UCSD-AML1 (cell line): ENCODE measurements around the gene POLD1.
A peak's percentile ranks its signal among the peaks of the same experiment; 100 is the strongest.
"Not testable (repeated sequence)": the region's sequence is repeated elsewhere in the genome, so short reads cannot be mapped to it uniquely, and the experiment has no call there.

Experiments
- DNase-seq: peaks from one replicate; lab custom pipeline; 2025; ENCODE audit not compliant: unreplicated experiment; lab: John Stamatoyannopoulos, UW

POLD1 gene

GRCh38 chr19:50390295-50390694 lies 6.1 kb downstream of the POLD1 start:
- DNase-seq = not testable (repeated sequence)

GRCh38 chr19:50390952-50391351 lies 6.8 kb downstream of the POLD1 start:
- not testable (repeated sequence) for DNase-seq

- no peak for DNase-seq
Measured at GRCh38 chr19:50392759-50393158, 8.6 kb downstream of the POLD1 start.

GRCh38 chr19:50393589-50393988 lies 9.4 kb downstream of the POLD1 start:
- no peak for DNase-seq

GRCh38 chr19:50394017-50394416 lies 9.9 kb downstream of the POLD1 start:
- DNase-seq = no peak

- DNase-seq = no peak
Measured at GRCh38 chr19:50398675-50399367, 14.7 kb downstream of the POLD1 start.

GRCh38 chr19:50399368-50399745 lies 15.2 kb downstream of the POLD1 start:
- DNase-seq = no peak

GRCh38 chr19:50401605-50402450 lies 17.7 kb downstream of the POLD1 start:
- DNase-seq = no peak

GRCh38 chr19:50402544-50403301 lies 18.6 kb downstream of the POLD1 start:
- DNase-seq = no peak

GRCh38 chr19:50406156-50406820 lies 22.1 kb downstream of the POLD1 start:
- no peak for DNase-seq

- no peak for DNase-seq
Measured at GRCh38 chr19:50406829-50407228, 22.7 kb downstream of the POLD1 start.

GRCh38 chr19:50409347-50409746 lies 25.2 kb downstream of the POLD1 start:
- DNase-seq = no peak

- no peak for DNase-seq
Measured at GRCh38 chr19:50410109-50410508, 26.0 kb downstream of the POLD1 start.

- DNase-seq = no peak
Measured at GRCh38 chr19:50412419-50412818, 28.3 kb downstream of the POLD1 start.

GRCh38 chr19:50413096-50413495 lies 28.9 kb downstream of the POLD1 start:
- DNase-seq = no peak

- no peak for DNase-seq
Measured at GRCh38 chr19:50413531-50413930, 29.4 kb downstream of the POLD1 start.

- peak; percentile 63 for DNase-seq
Measured at GRCh38 chr19:50414864-50415660, 30.9 kb downstream of the POLD1 start.

- DNase-seq = peak; percentile 33
Measured at GRCh38 chr19:50415661-50416033, 31.5 kb downstream of the POLD1 start.

- no peak for DNase-seq
Measured at GRCh38 chr19:50416034-50416977, 32.2 kb downstream of the POLD1 start.
